K562 (cell line): ENCODE data around the gene EPYC. TPM values are rescaled to one million over a fixed set of nuclear protein-coding genes. Genes with fewer than 3 reads are reported as not detected.

Experiments
- ATAC-seq: fragments of 200-7000 bp; cut with Tn5 transposase; 3 replicates; pipeline ENCODE4 v1.9.1; 2020; ENCODE audit warnings: moderate library complexity
- BruUV-seq: library from RNA; stranded (reverse); fragments of 400-500 nt; replicated peaks from 2 replicates; lab custom pipeline; 2021; lab: Mats Ljungman, UMichigan
- CTCF ChIA-PET: fragments of 300-600 bp; formaldehyde crosslinking; extraction: SDS; loops from one replicate; lab custom pipeline; 2021; ENCODE audit warnings: low intra/inter-chr PET ratio; lab: Yijun Ruan, JAX
- POLR2A ChIA-PET: fragments of 300-600, 350-650 bp; sonication (Branson Sonifier 250); formaldehyde crosslinking; extraction: SDS; loops from one replicate; lab custom pipeline; 2021; ENCODE audit warnings: antibody characterized with exemption, inconsistent platforms; lab: Yijun Ruan, JAX
- DNase-seq, 4 experiments: peaks; one replicate each; pipeline versions ENCODE4 v3.0.0 to v3.0.0-alpha.2; 2011 to 2018; ENCODE audit warnings: low spot score in 3 of 4, mixed read lengths in 3 of 4; ENCODE audit errors: extremely low read depth in 1 of 4
- FAIRE-seq: peaks from 2 replicates; lab custom pipeline; 2011; peaks lifted over from hg19 to GRCh38; lab: Jason Lieb, UNC
- H2AFZ ChIP-seq: 2 replicates; pipeline ENCODE4 v1.6.0; 2011; ENCODE audit warnings: low read depth, low read length, control low read depth, inconsistent platforms
- H3K27ac ChIP-seq: fragments of 200-600 bp; 3 replicates; pipeline ENCODE4 v1.8.0; 2011; ENCODE audit warnings: low read depth, mild to moderate bottlenecking, control low read depth, inconsistent platforms, low read length, moderate library complexity, mixed read lengths; ENCODE audit errors: extremely low read depth
- H3K27me3 ChIP-seq, 2 experiments: fragments of 300-600 bp in 1 of 2; 2 replicates in 1 of 2; 3 replicates in 1 of 2; pipeline versions ENCODE4 v1.6.0 to v1.8.0; 2011; ENCODE audit warnings: inconsistent platforms in 2 of 2, low read length in 2 of 2, mild to moderate bottlenecking in 1 of 2, mixed read lengths in 1 of 2, moderate library complexity in 1 of 2; ENCODE audit not compliant: control insufficient read depth in 2 of 2, insufficient read depth in 2 of 2
- H3K36me3 ChIP-seq: fragments of 300-600 bp; 3 replicates; pipeline ENCODE4 v1.8.0; 2011; ENCODE audit warnings: mild to moderate bottlenecking, low read length, inconsistent platforms; ENCODE audit not compliant: control insufficient read depth, insufficient read depth
- H3K4me1 ChIP-seq, 2 experiments: fragments of 200-600 bp in 1 of 2; replicated peaks in 1 of 2; 2 replicates in 1 of 2; 3 replicates in 1 of 2; pipeline versions ENCODE4 v1.5.1 to v1.8.0; 2011; ENCODE audit warnings: inconsistent platforms in 2 of 2, low read length in 2 of 2, mild to moderate bottlenecking in 1 of 2, mixed read lengths in 1 of 2, moderate library complexity in 1 of 2; ENCODE audit not compliant: control insufficient read depth in 2 of 2, insufficient read depth in 2 of 2
- H3K4me2 ChIP-seq: 2 replicates; pipeline ENCODE4 v1.6.1; 2011; ENCODE audit warnings: low read length, control low read depth, inconsistent platforms, mixed read lengths; ENCODE audit not compliant: insufficient read depth
- H3K4me3 ChIP-seq: fragments of 200-600 bp; sonication (generic), shearing (Covaris generic); 2 replicates; pipeline ENCODE4 v1.5.1; 2016; ENCODE audit warnings: control low read depth, inconsistent platforms
- H3K79me2 ChIP-seq: fragments of 200-600 bp; 3 replicates; pipeline ENCODE4 v1.8.0; 2011; ENCODE audit warnings: low read length, inconsistent platforms; ENCODE audit not compliant: control insufficient read depth, insufficient read depth
- H3K9ac ChIP-seq, 2 experiments: 2 replicates each; pipeline versions ENCODE4 v1.6.0 to v1.6.1; 2011; ENCODE audit warnings: low read depth in 2 of 2, low read length in 2 of 2, control low read depth in 1 of 2, inconsistent platforms in 1 of 2, mild to moderate bottlenecking in 1 of 2, mixed read lengths in 1 of 2; ENCODE audit not compliant: insufficient read depth in 1 of 2
- H3K9me1 ChIP-seq: one replicate; pipeline ENCODE4 v1.6.0; 2011; ENCODE audit warnings: inconsistent platforms, mild to moderate bottlenecking, low read length, moderate library complexity; ENCODE audit not compliant: control insufficient read depth, insufficient read depth
- H3K9me3 ChIP-seq: replicated peaks from 2 replicates; pipeline ENCODE4 v1.5.1; 2011; ENCODE audit warnings: low read depth, low read length, inconsistent platforms; ENCODE audit not compliant: control insufficient read depth, insufficient read depth
- H4K20me1 ChIP-seq: replicated peaks from 2 replicates; pipeline ENCODE4 v1.6.1; 2011; ENCODE audit warnings: low read length, inconsistent platforms, mixed read lengths; ENCODE audit not compliant: control insufficient read depth, insufficient read depth
- MEF2D ChIP-seq: conservative IDR thresholded peaks from 2 replicates; pipeline ENCODE4 v1.6.1; 2016; ENCODE audit warnings: low read depth, missing genetic modification characterization, missing compliant biosample characterization
- NCOA4 ChIP-seq: fragments of 450-650 bp; IDR thresholded peaks from 2 replicates; pipeline ENCODE4 v1.6.1; 2018; ENCODE audit warnings: mild to moderate bottlenecking; ENCODE audit not compliant: partially characterized antibody
- NONO ChIP-seq, 2 experiments: fragments of 200-400 bp in 1 of 2; fragments of 450-650 bp in 1 of 2; formaldehyde crosslinking in 1 of 2; IDR thresholded peaks; 2 replicates each; pipeline ENCODE4 v1.6.1; 2017; ENCODE audit warnings: low read depth in 2 of 2, mild to moderate bottlenecking in 2 of 2, moderate library complexity in 2 of 2, low read length in 1 of 2
- NR2C2 ChIP-seq, 2 experiments: fragments of 200-800 bp in 1 of 2; sonication (Bioruptor generic) in 1 of 2; sonication (generic) in 1 of 2; formaldehyde crosslinking in 1 of 2; IDR thresholded peaks; 2 replicates each; pipeline versions ENCODE4 v1.6.1 to v1.8.0; 2016 to 2022; ENCODE audit warnings: mild to moderate bottlenecking in 1 of 2, missing compliant biosample characterization in 1 of 2, missing genetic modification characterization in 1 of 2, missing genetic modification reagents in 1 of 2
- RNF2 ChIP-seq: sonication (generic); IDR thresholded peaks from 2 replicates; pipeline ENCODE4 v1.6.1; 2016
- ZC3H11A ChIP-seq: IDR thresholded peaks from 2 replicates; pipeline ENCODE4 v1.6.1; 2012; ENCODE audit warnings: low read depth, low read length, improper control_type of control experiment
- WGBS: fragments of 100-300 bp; shearing (Covaris generic); methylation state at CpG from one replicate; pipeline ENCODE4 v1.1.6; 2016; ENCODE audit warnings: low coverage, mixed read lengths; ENCODE audit not compliant: insufficient coverage; ENCODE audit errors: missing lambda C conversion rate; 5-methylcytosine and 5-hydroxymethylcytosine counted together
- in situ Hi-C: fragments of 300-500 bp; cut with MboI; formaldehyde crosslinking; loops from 4 replicates; pipeline ENCODE4 v1.15.0; 2018; ENCODE audit warnings: inconsistent platforms, mixed read lengths
- intact Hi-C: fragments of 100-400 bp; cut with micrococcal nuclease; formaldehyde crosslinking; loops from 2 replicates; pipeline ENCODE4 v1.14.2; 2022
- polyA plus RNA-seq, 8 experiments: library from polyadenylated mRNA; depleted of rRNA in 4 of 8; stranded (reverse) in 5 of 8; unstranded in 3 of 8; fragments of >200 nt; fragmentation: Nextera tagmentation in 2 of 8; fragmentation: Illumina TruSeq in 1 of 8; extraction: Ambion mirVana in 2 of 8; extraction: Trizol in 1 of 8; gene quantifications; 2 replicates each; pipeline versions ENCODE4 v1.2.1 to v1.2.3, GENCODE V29; 2011 to 2014; ENCODE audit warnings: inconsistent platforms in 1 of 8, missing spikeins in 1 of 8
- total RNA-seq, 7 experiments: library from RNA; depleted of rRNA in 6 of 7; stranded (reverse); fragments of >200 nt in 6 of 7; fragmentation: Illumina TruSeq in 2 of 7; extraction: Trizol in 2 of 7; gene quantifications; 2 replicates each; pipeline versions ENCODE4 v1.2.1 to v1.2.3, GENCODE V29; 2011 to 2021; ENCODE audit warnings: low replicate concordance in 1 of 7
- TF ChIP-seq, protein P1 (sequence below): fragments of 200-400 bp; formaldehyde crosslinking; IDR thresholded peaks from 2 replicates; pipeline ENCODE4 v1.6.1; 2017; ENCODE audit warnings: mild to moderate bottlenecking, low read depth, low read length, moderate library complexity
- TF ChIP-seq, protein P2 (sequence below): sonication (generic); formaldehyde crosslinking; IDR thresholded peaks from 2 replicates; pipeline ENCODE4 v1.8.0; 2022; ENCODE audit warnings: mild to moderate bottlenecking, missing genetic modification reagents

EPYC gene
- total and polyA plus RNA-seq, 9 of the 15 experiments (the other 6 are each of a cell fraction or from before 2014, with no cell fraction given): not detected

DNA sequence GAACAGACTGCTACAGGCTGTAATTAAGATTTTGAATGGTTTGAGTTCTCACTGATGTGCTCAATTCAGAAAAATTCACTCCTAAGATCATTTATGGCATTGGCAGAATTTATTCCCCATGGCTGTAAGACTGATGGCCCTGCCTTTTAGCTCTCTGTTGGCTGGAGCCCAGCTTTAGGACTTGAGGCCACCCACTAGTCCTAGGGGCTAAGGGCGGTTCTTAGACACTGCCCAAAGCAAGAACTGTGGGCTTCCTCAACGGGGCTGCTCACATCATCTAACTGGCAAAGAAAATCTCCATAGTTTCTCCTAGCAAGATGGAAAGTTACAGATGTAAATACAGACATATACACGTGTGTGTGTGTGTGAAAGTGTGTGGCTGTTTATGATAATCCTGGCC, 46.4 kb downstream of the EPYC start:
- TF ChIP-seq RNF2 (no peak), ZC3H11A (no peak), NONO (IDR thresholded peaks at IDR 0.05; ENCODE audit: low read depth in 2 of 2, low read length in 1 of 2) (no peak), NR2C2 (CRISPR knock-in tag; IDR thresholded peaks at IDR 0.05) (no peak), NR2C2 (tag; IDR thresholded peaks at IDR 0.05) (no peak), NCOA4 (no peak), MEF2D (no peak)
- TF ChIP-seq, protein P1, sequence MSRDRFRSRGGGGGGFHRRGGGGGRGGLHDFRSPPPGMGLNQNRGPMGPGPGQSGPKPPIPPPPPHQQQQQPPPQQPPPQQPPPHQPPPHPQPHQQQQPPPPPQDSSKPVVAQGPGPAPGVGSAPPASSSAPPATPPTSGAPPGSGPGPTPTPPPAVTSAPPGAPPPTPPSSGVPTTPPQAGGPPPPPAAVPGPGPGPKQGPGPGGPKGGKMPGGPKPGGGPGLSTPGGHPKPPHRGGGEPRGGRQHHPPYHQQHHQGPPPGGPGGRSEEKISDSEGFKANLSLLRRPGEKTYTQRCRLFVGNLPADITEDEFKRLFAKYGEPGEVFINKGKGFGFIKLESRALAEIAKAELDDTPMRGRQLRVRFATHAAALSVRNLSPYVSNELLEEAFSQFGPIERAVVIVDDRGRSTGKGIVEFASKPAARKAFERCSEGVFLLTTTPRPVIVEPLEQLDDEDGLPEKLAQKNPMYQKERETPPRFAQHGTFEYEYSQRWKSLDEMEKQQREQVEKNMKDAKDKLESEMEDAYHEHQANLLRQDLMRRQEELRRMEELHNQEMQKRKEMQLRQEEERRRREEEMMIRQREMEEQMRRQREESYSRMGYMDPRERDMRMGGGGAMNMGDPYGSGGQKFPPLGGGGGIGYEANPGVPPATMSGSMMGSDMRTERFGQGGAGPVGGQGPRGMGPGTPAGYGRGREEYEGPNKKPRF: no peak
- TF ChIP-seq, protein P2, sequence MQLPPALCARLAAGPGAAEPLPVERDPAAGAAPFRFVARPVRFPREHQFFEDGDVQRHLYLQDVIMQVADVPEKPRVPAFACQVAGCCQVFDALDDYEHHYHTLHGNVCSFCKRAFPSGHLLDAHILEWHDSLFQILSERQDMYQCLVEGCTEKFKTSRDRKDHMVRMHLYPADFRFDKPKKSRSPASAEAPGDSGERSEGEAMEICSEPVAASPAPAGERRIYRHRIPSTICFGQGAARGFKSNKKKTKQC (CRISPR knock-in tag): no peak
- BruUV-seq: no TSS peak
- no peaks in the 10 kb centered on the region for H4K20me1 ChIP-seq
- WGBS: 0% methylated on average over 3 of the region's 3 CpGs
- H3K36me3 ChIP-seq: no peaks in the 10 kb centered on the region
- ATAC-seq (no peak), DNase-seq (no peak), FAIRE-seq (no peak)
- H3K27ac ChIP-seq: no peak overlapping the region
- no peak overlapping the region for H3K9ac ChIP-seq
- H3K4me2 ChIP-seq: no peak overlapping the region
- no peaks in the 10 kb centered on the region for H3K9me3 ChIP-seq
- in situ Hi-C loops (loop anchor here (25.0 kb wide), 2 partner anchors 1679 to 1946 kb away; no protein-coding TSS in a partner anchor), intact Hi-C loops (loop anchor here (5.0 kb wide), 3 partner anchors 369 to 1416 kb away; no protein-coding TSS in a partner anchor)
- peaks cover 0 to 10% of the 10 kb centered on the region in 2 experiments; a peak in 1 of 5 replicates for H3K4me1 ChIP-seq
- no peaks in the 10 kb centered on the region for H3K27me3 ChIP-seq
- H3K4me3 ChIP-seq: no peak overlapping the region
- H3K9me1 ChIP-seq: no peaks in the 10 kb centered on the region
- POLR2A ChIA-PET: no interaction called here
- H3K79me2 ChIP-seq: no peaks in the 10 kb centered on the region
- CTCF ChIA-PET: interaction anchor here (1.1 kb wide), 1 partner anchor 151 kb away, joined by 3 read pairs; no protein-coding TSS in a partner anchor
- H2AFZ ChIP-seq: no peak overlapping the region
